ENCODE results near the gene CXorf38.

CXorf38 gene

GRCh38 chrX:40578039-40578695, 69.2 kb downstream of the CXorf38 start (continued):
- TF ChIP-seq ARNTL (CRISPR knock-in tag; IDR thresholded peaks at IDR 0.05; ENCODE audit: borderline replicate concordance, low read depth): no peak
- TF ChIP-seq ZNF565 (CRISPR knock-in tag; conservative IDR thresholded peaks at IDR 0.05; ENCODE audit: low read depth): no peak
- TF ChIP-seq TOX (CRISPR knock-in tag; IDR thresholded peaks at IDR 0.05; ENCODE audit: borderline replicate concordance): no peak
- no peak for TF ChIP-seq ZNF8 (CRISPR knock-in tag; IDR thresholded peaks at IDR 0.05)
